K562 (cell line): ENCODE measurements around the gene ISYNA1. TPM values are rescaled to one million over a fixed set of nuclear protein-coding genes. Genes with fewer than 3 reads are reported as not detected.

Experiments
- E2F8 ChIP-seq: fragments of 450-650 bp; IDR thresholded peaks from 2 replicates; pipeline ENCODE4 v1.7.1; 2018; ENCODE audit warnings: mild to moderate bottlenecking, low read depth; ENCODE audit not compliant: partially characterized antibody
- KAT7 ChIP-seq: sonication (generic); formaldehyde crosslinking; IDR thresholded peaks from 2 replicates; pipeline ENCODE4 v1.8.0; 2022; ENCODE audit warnings: missing genetic modification reagents, mild to moderate bottlenecking, borderline replicate concordance
- KLF6 ChIP-seq: fragments of 250-450 bp; sonication (Bioruptor Pico); IDR thresholded peaks from 2 replicates; pipeline ENCODE4 v1.4.0; 2020; ENCODE audit warnings: mild to moderate bottlenecking, moderate library complexity, borderline replicate concordance
- NR2C1 ChIP-seq, 2 experiments: fragments of 450-650 bp; IDR thresholded peaks; 2 replicates each; pipeline ENCODE4 v1.6.1; 2017; ENCODE audit warnings: mild to moderate bottlenecking in 2 of 2, antibody characterized with exemption in 1 of 2, inconsistent platforms in 1 of 2, missing compliant biosample characterization in 1 of 2, missing genetic modification characterization in 1 of 2
- RBFOX2 ChIP-seq: fragments of 200-400 bp; formaldehyde crosslinking; IDR thresholded peaks from 2 replicates; pipeline ENCODE4 v1.6.1; 2017; ENCODE audit warnings: low read depth, mild to moderate bottlenecking, low read length, moderate library complexity
- RBM34 ChIP-seq: fragments of 200-400 bp; formaldehyde crosslinking; IDR thresholded peaks from 2 replicates; pipeline ENCODE4 v1.6.1; 2018; ENCODE audit warnings: low read length, borderline replicate concordance; ENCODE audit not compliant: insufficient read depth
- SMARCE1 ChIP-seq: fragments of 450-650 bp; IDR thresholded peaks from 2 replicates; pipeline ENCODE4 v1.7.1; 2016; ENCODE audit warnings: mild to moderate bottlenecking
- SRF ChIP-seq, 2 experiments: fragments of 250-450, 450-650 bp in 1 of 2; sonication (Bioruptor Pico) in 1 of 2; sonication (generic) in 1 of 2; formaldehyde crosslinking; IDR thresholded peaks; 2 replicates each; pipeline versions ENCODE4 v1.5.0 to v1.5.1; 2020 to 2022; ENCODE audit warnings: mild to moderate bottlenecking in 1 of 2, missing genetic modification reagents in 1 of 2
- TOE1 ChIP-seq, 2 experiments: fragments of 450-650 bp in 1 of 2; sonication (generic) in 1 of 2; formaldehyde crosslinking in 1 of 2; IDR thresholded peaks; 2 replicates each; pipeline versions ENCODE4 v1.7.1 to v1.8.0; 2016 to 2022; ENCODE audit warnings: borderline replicate concordance in 2 of 2, mild to moderate bottlenecking in 2 of 2, antibody characterized with exemption in 1 of 2, inconsistent platforms in 1 of 2, low read depth in 1 of 2, missing genetic modification reagents in 1 of 2, moderate library complexity in 1 of 2
- YY1 ChIP-seq, 3 experiments: IDR thresholded peaks; 2 replicates each; pipeline ENCODE4 v1.6.1; 2011; ENCODE audit warnings: low read length in 2 of 3, mild to moderate bottlenecking in 2 of 3, moderate library complexity in 2 of 3, borderline replicate concordance in 1 of 3, control low read depth in 1 of 3, low read depth in 1 of 3; ENCODE audit not compliant: insufficient read depth in 3 of 3, insufficient replicate concordance in 2 of 3, control insufficient read depth in 1 of 3, insufficient read length in 1 of 3; ENCODE audit errors: extremely low read depth in 1 of 3
- ZBTB7A ChIP-seq: IDR thresholded peaks from 2 replicates; pipeline ENCODE4 v1.6.1; 2011; ENCODE audit warnings: low read depth, mild to moderate bottlenecking, low read length, moderate library complexity, borderline replicate concordance; ENCODE audit not compliant: control insufficient read depth
- ZNF12 ChIP-seq: sonication (generic); formaldehyde crosslinking; IDR thresholded peaks from 2 replicates; pipeline ENCODE4 v1.4.0; 2020; ENCODE audit warnings: mild to moderate bottlenecking, missing genetic modification reagents
- polyA plus RNA-seq, 8 experiments: library from polyadenylated mRNA; depleted of rRNA in 4 of 8; stranded (reverse) in 5 of 8; unstranded in 3 of 8; fragments of >200 nt; fragmentation: Nextera tagmentation in 2 of 8; fragmentation: Illumina TruSeq in 1 of 8; extraction: Ambion mirVana in 2 of 8; extraction: Trizol in 1 of 8; gene quantifications; 2 replicates each; pipeline versions ENCODE4 v1.2.1 to v1.2.3, GENCODE V29; 2011 to 2014; ENCODE audit warnings: inconsistent platforms in 1 of 8, missing spikeins in 1 of 8
- total RNA-seq, 7 experiments: library from RNA; depleted of rRNA in 6 of 7; stranded (reverse); fragments of >200 nt in 6 of 7; fragmentation: Illumina TruSeq in 2 of 7; extraction: Trizol in 2 of 7; gene quantifications; 2 replicates each; pipeline versions ENCODE4 v1.2.1 to v1.2.3, GENCODE V29; 2011 to 2021; ENCODE audit warnings: low replicate concordance in 1 of 7
- TF ChIP-seq, protein P1 (sequence below): sonication (generic); formaldehyde crosslinking; IDR thresholded peaks from 2 replicates; pipeline ENCODE4 v1.8.0; 2022; ENCODE audit warnings: missing genetic modification reagents, mild to moderate bottlenecking, moderate library complexity, borderline replicate concordance
- TF ChIP-seq, protein P2 (sequence below): fragments of 250-450 bp; sonication (Bioruptor Pico); IDR thresholded peaks from 2 replicates; pipeline ENCODE4 v1.4.0; 2020; ENCODE audit warnings: mild to moderate bottlenecking, moderate library complexity
- TF ChIP-seq, protein P3 (sequence below): fragments of 450-650 bp; IDR thresholded peaks from 2 replicates; pipeline ENCODE4 v1.6.1; 2016; ENCODE audit warnings: mild to moderate bottlenecking

The ISYNA1 gene
- total and polyA plus RNA-seq, 9 of the 15 experiments (the other 6 are each of a cell fraction or from before 2014, with no cell fraction given), result 21.8 to 460 (median 93.2) TPM

DNA sequence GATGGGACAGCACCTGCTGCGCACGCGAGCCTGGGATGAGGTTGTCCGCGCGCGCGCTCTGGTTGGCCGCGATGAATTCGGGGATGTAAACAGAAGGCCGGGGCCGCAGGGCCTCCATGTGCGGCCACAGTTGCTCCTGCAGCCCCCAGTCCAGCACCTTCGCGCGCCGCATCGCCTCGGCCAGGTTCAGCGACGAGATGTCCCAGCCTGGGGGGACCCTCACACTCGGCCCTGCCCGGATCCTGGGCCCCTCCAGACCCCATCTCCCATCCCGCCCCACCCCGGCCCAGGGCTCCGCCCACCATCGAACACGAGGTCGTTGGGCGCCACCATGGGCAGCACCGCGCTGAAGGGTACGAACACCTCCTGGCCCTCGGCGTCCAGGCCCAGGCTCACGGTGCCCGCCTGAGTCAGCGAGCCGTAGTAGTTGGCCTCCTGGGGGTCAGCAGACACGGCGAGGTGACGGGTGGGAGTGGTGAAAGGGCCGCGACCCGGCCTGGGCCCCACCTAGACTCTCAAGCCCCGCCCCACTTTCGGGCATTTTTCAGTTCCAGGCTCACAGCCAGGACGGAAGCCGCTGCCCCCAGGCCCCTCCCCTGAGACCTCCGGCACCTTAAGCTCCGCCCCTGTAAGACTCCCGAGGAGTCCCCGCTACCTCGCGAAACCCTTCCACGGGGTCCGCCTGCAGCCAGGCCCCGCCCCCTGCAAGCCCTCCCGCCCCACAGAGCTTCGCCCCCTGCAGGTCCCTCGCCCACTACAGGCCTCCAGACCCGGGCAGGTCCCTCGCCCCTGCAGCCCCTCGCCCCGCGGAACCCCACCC lies 1.1 kb downstream of the ISYNA1 start (continued):
- no peak for TF ChIP-seq SRF (CRISPR knock-in tag; IDR thresholded peaks at IDR 0.05)
- TF ChIP-seq ZNF12 (CRISPR knock-in tag), result no peak
- TF ChIP-seq, protein P1, sequence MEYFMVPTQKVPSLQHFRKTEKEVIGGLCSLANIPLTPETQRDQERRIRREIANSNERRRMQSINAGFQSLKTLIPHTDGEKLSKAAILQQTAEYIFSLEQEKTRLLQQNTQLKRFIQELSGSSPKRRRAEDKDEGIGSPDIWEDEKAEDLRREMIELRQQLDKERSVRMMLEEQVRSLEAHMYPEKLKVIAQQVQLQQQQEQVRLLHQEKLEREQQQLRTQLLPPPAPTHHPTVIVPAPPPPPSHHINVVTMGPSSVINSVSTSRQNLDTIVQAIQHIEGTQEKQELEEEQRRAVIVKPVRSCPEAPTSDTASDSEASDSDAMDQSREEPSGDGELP, result 0 out of 2 replicates have a peak, but pooled peaks have one; percentile 20
- TF ChIP-seq RBFOX2, result peak; percentile 62
- peak; percentile 55; the same call in 1 of the 2 replicates for TF ChIP-seq NR2C1 (IDR thresholded peaks at IDR 0.05)
- TF ChIP-seq NR2C1 (tag; IDR thresholded peaks at IDR 0.05), result peak; percentile 51
- TF ChIP-seq YY1 (IDR thresholded peaks at IDR 0.05; ENCODE audit: borderline replicate concordance in 1 of 3, control insufficient read depth in 1 of 3, extremely low read depth in 1 of 3, insufficient read depth in 3 of 3, insufficient read length in 1 of 3, insufficient replicate concordance in 2 of 3, low read depth in 1 of 3, low read length in 2 of 3), result peak in 2 of 3 experiments; percentile 46 to 58
- TF ChIP-seq TOE1 (IDR thresholded peaks at IDR 0.05; ENCODE audit: borderline replicate concordance), result peak; percentile 23; the same call in 1 of the 2 replicates
- no peak for TF ChIP-seq TOE1 (CRISPR knock-in tag; IDR thresholded peaks at IDR 0.05; ENCODE audit: borderline replicate concordance, low read depth)
- peak; percentile 84; the same call in 1 of the 2 replicates for TF ChIP-seq KAT7 (CRISPR knock-in tag)
- TF ChIP-seq, protein P2, sequence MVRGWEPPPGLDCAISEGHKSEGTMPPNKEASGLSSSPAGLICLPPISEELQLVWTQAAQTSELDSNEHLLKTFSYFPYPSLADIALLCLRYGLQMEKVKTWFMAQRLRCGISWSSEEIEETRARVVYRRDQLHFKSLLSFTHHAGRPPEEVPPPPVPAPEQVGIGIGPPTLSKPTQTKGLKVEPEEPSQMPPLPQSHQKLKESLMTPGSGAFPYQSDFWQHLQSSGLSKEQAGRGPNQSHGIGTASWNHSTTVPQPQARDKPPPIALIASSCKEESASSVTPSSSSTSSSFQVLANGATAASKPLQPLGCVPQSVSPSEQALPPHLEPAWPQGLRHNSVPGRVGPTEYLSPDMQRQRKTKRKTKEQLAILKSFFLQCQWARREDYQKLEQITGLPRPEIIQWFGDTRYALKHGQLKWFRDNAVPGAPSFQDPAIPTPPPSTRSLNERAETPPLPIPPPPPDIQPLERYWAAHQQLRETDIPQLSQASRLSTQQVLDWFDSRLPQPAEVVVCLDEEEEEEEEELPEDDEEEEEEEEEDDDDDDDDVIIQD (CRISPR knock-in tag), result no peak
- TF ChIP-seq RBM34, result no peak
- TF ChIP-seq E2F8, result peak; percentile 50
- TF ChIP-seq, protein P3, sequence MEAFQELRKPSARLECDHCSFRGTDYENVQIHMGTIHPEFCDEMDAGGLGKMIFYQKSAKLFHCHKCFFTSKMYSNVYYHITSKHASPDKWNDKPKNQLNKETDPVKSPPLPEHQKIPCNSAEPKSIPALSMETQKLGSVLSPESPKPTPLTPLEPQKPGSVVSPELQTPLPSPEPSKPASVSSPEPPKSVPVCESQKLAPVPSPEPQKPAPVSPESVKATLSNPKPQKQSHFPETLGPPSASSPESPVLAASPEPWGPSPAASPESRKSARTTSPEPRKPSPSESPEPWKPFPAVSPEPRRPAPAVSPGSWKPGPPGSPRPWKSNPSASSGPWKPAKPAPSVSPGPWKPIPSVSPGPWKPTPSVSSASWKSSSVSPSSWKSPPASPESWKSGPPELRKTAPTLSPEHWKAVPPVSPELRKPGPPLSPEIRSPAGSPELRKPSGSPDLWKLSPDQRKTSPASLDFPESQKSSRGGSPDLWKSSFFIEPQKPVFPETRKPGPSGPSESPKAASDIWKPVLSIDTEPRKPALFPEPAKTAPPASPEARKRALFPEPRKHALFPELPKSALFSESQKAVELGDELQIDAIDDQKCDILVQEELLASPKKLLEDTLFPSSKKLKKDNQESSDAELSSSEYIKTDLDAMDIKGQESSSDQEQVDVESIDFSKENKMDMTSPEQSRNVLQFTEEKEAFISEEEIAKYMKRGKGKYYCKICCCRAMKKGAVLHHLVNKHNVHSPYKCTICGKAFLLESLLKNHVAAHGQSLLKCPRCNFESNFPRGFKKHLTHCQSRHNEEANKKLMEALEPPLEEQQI, result no peak
- TF ChIP-seq KLF6 (CRISPR knock-in tag), result 0 out of 2 replicates have a peak, but pooled peaks have one; percentile 14
- peak; percentile 92 for TF ChIP-seq ZBTB7A
- no peak for TF ChIP-seq SMARCE1
